Measurements from ENCODE around the gene KISS1R.

Gene KISS1R

DNA sequence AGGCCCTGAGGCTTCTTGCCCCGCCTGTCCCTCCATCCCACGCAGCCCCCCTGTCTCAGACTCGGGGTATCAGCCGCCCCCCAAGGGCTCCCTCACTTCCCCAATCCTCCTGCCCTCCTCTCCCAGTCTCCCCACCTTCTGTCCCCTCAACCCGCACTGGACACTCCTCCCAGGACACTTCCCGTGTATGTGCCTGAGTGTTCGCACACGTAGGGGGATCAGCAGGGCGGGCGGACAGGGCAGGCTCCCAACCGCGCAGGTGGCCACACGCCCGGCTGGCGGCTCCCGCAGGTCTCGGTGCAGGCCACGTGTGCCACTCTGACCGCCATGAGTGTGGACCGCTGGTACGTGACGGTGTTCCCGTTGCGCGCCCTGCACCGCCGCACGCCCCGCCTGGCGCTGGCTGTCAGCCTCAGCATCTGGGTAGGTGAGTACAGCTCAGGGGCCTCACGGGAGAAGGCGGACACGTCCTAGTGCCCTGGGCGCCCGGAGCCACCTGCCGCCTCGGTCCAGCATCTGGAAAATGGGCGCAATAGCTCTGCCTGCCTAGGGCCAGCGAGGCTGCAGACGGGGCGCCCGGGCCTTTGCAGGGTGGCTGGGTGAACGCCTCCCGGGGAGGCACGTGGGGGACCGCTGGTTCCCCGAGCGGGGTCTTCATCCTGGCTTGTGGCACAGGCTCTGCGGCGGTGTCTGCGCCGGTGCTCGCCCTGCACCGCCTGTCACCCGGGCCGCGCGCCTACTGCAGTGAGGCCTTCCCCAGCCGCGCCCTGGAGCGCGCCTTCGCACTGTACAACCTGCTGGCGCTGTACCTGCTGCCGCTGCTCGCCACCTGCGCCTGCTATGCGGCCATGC, 2.3 kb downstream of the KISS1R start:
- no peak for DNase-seq (ENCODE audit: low read depth in 2 of 3, low spot score in 1 of 3)

DNA sequence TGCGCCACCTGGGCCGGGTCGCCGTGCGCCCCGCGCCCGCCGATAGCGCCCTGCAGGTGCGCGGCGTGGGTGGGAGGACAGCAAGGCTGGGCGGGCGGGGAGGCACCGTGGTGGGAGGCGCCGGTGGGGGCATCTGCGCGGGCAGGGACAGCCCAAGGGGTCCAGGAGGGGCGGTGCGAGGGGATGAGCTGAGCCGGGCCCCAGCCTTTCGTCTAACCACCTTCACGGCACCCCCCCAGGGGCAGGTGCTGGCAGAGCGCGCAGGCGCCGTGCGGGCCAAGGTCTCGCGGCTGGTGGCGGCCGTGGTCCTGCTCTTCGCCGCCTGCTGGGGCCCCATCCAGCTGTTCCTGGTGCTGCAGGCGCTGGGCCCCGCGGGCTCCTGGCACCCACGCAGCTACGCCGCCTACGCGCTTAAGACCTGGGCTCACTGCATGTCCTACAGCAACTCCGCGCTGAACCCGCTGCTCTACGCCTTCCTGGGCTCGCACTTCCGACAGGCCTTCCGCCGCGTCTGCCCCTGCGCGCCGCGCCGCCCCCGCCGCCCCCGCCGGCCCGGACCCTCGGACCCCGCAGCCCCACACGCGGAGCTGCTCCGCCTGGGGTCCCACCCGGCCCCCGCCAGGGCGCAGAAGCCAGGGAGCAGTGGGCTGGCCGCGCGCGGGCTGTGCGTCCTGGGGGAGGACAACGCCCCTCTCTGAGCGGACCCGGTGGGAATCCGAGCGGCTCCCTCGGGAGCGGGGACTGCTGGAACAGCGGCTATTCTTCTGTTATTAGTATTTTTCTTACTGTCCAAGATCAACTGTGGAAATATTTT, 3.1 kb downstream of the KISS1R start:
- DNase-seq (ENCODE audit: low read depth in 2 of 3, low spot score in 1 of 3): no peak

DNA sequence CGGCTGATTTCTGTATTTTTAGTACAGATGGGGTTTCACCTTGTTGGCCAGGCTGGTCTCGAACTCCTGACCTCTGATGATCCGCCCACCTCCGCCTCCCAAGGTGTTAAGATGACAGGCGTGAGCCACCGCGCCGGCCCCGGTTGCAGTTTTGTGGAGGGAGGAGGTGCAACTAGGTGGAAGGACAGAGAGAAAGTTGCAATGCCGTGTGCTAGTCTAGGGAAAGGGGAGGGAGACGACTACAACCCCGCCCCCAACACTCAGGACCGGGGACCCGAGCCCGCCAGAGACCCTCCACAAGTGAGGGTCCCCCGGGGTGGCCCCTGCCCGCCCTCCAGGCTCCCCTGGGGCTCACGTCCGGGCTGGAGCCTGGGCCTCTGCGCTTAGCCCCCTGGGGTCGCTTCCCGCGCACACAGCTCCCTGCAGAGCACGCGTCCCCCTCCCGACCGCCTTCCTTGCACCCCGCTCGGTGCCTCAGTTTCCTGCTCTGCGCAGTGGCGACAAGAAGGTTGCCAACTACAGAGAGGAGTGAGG, 7.5 kb downstream of the KISS1R start:
- no peak for DNase-seq (ENCODE audit: low read depth in 2 of 3, low spot score in 1 of 3)

DNA sequence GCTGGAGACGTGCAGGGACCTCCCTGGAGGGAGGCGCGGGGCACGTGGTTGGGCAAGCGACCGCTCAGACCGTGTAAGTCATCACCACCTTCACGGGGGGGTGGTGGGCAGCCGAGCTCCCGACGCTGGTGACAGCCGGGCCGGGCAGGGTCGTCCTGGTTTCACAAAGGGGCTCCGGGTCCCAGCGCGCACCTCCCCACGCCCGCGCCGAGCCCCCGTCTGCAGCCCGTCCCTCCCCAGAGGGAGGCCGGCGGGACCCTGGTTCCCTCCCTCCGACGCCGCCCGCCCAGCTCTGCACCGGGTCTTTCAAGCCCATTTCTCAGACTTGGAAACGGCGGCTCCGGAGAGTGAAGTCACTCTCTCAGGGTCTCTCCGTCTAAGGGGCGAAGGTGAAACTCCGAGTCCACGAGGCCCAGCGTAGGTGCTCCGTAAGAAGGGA, 8.0 kb downstream of the KISS1R start:
- DNase-seq (ENCODE audit: low read depth in 2 of 3, low spot score in 1 of 3): no peak

DNA sequence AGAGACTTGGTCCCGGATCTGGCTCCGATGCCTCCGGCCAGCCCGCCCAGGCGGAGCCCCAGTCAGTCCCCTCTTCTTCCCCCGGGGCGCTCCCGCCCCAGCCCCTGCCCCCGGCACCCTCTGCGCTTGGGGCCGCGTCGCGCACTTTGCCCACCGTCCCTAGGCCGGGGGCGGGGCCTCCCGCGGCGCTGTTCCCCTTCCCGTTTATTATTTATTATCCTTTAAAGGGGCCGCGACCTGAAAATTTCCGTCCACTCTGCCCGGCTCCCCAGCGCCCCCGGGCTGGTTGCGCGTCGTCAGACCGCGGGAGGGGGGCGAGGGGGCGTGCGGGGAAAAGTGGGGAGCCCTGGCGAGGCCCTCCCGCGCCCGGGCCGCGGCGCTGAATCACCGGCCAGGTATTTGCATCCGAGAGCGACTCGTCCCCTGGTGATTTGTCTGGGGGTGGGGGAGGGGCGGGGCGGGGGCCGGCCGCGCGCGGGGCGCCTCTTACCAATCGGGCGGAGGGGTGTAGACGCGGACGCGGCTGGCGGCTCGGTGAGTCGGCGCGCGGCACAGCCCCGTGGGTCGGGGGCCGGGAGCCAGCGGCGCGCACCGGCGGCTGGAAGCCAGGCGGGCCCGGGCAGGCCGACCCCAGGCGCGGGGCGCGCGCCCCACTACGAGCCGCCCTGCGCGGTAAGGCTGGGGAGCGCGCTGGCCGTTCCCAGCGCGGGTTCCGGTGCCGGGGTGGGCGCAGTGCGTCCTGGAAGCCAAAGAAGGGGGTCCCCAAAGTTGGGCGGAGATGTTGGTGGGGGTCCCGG, 8.6 kb downstream of the KISS1R start, which contains the start of gene ARID3A:
ARID3A (plus strand) TSS at position 510 of the 797 bp plus-strand sequence. CDS start 3,494 bp downstream, outside the sequence.
- peak in 2 of 3 donors; percentile 62 to 70 for DNase-seq (ENCODE audit: low read depth in 2 of 3, low spot score in 1 of 3)

DNA sequence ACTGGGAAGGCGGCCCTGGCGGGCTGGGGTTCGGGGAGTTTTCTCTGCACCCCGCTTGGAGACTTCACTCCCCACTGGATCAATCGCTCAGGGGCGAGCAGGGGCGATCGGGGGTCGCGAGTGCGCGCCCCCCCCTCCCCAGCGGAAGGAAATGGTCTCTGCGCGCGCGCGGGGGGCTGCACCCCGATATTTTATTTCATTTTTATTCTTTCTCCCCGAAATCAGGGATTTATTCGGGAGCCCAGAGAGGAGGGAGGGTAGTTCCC, 9.1 kb downstream of the KISS1R start:
- no peak for DNase-seq (ENCODE audit: low read depth in 2 of 3, low spot score in 1 of 3)

DNA sequence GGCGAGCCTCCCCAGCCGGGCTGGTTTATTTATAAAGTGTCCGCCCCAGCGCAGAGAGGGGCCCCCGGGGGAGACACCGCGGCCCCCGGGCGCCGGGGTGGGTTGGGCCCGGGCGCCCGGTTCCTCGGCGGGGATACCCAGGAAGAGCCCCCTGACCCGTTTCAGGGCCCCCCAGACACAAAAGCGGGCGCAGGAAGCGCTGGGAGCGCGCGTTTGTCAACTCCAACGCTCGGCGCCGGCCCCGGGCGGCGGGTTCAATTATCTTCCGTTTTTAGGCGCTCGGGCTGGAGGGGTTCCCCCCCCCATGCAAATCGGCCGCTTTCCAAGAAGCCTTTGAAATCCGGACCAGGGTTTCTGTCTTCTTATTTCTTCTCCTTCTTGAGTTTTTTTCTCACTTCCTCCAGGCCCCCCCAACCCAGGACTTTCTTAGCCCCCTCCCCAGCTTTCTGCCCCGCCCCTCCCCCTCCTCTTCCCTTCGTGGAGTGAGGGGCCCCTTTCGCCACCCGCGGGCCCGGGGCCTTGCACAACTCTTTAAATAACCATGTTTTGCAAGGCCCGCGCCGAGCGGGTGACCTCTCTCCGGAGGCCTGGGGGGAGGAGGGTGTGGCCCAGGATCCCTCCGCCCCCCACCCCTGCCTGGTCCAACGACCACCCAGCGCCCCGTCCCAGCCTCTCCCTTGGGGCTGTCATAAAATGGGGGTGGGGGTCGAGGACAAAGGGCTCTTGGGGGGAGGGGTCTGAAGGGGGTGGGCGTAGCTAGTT, 9.6 kb downstream of the KISS1R start:
- no peak for DNase-seq (ENCODE audit: low read depth in 2 of 3, low spot score in 1 of 3)

DNA sequence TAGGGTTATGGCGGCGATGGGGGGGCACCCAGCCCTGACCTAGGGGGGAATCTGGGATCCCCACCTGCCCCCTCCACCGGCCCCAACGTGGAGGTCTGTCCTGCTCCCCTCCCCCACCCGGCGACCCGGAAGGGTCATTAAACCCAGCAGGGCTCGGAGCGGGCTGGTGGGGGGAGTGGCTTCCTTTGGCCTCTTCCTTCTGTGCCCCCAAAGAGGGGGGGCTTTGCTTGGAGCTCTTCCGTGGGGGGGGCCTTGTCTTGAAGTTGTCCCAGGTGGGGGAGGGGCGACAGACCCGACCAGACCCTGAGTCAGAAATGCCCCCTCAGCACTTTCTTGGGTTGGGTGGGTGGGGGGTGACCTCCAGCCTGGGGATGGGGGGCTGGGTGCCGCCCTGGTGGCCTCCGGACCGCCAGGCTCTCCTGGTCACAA, 10.2 kb downstream of the KISS1R start:
- DNase-seq (ENCODE audit: low read depth in 2 of 3, low spot score in 1 of 3): no peak

DNA sequence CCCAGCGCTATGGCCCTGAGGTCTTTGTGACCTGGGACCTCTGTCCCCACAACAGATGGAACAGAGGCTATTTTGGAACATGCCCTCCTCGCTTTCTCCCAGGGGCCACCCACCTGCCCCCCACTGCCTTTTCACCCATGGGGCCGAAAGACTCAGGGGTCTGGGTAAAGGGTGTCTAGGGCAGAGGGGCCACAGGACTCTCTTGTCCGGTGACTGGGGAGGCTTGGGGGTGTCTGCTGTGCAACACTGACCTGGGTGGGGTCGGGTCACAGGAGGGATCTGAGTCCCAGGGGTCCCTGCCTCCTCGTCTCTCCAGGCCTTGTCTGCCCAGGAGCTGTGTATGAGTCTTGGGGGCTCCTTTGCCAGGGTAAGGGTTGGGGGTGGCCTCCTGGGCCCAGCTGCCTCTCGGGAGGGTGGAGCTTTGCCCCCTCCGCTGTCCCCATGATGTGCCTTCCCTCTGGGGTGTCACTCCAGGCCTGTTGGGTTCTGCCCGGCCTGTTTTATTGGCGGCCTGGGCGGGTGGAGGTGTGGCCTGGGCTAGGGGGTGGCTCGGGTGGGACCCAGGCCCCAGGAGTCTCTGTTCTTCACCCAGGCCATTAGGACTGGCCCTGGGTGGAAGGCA, 10.8 kb downstream of the KISS1R start:
- DNase-seq (ENCODE audit: low read depth in 2 of 3, low spot score in 1 of 3): no peak

DNA sequence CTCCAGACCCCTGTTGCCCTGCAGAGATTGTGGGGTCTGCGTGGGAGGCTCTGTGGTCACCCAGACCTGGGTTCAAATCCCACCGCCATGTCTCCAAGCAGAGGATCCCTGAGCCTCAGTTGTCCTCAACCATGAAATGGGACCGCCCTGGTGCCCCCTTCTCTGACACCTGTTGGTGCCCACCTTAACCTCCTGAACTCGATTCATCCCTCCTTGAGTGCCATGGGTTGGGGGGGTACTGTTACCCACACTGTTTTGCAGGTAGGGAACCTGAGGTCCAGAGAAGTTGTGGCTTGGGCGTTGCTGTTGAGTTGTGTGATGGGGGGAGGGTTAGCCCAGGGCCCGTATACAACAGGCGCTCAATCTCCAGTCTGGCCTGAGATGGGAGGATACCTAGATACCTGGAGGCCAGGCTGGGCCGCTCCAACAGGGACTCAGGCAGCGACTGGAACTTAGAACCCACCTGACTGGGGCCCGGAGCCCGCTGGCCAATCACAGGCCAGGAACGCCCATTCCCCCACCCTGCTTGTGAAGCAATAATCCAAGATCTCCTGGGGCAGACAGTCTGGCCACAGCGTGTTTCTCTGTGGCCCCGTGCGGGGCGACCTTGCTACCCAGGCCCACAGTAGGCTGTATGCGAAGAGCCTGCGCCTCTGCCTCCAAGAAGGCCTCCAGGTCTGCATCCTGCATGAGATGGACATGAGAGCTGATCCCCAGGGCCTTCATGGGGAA, 11.5 kb downstream of the KISS1R start:
- no peak for DNase-seq (ENCODE audit: low read depth in 2 of 3, low spot score in 1 of 3)

DNA sequence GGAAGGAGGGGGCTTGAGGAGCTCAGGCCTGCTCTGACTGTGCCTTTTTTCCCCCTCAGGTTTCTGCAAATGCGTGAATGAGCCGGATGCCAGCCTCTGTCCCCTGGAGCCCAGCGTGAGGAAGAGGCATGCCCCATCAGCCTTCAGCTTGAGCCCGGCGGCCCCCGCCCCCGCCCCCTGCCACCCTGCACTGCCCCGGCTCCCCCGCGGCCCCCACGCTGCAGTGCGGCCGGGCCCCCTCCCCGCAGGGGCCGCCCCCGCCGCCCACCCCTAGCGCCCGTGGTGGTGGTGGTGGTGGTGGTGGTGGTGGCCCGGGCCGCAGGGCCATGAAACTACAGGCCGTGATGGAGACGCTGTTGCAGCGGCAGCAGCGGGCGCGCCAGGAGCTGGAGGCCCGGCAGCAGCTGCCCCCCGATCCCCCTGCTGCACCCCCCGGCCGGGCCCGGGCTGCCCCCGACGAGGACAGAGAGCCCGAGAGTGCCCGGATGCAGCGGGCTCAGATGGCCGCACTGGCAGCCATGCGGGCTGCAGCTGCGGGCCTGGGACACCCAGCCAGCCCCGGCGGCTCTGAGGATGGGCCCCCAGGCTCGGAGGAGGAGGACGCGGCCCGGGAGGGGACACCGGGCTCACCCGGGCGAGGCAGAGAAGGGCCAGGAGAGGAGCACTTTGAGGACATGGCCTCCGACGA, 12.2 kb downstream of the KISS1R start:
- DNase-seq (ENCODE audit: low read depth in 2 of 3, low spot score in 1 of 3): no peak

DNA sequence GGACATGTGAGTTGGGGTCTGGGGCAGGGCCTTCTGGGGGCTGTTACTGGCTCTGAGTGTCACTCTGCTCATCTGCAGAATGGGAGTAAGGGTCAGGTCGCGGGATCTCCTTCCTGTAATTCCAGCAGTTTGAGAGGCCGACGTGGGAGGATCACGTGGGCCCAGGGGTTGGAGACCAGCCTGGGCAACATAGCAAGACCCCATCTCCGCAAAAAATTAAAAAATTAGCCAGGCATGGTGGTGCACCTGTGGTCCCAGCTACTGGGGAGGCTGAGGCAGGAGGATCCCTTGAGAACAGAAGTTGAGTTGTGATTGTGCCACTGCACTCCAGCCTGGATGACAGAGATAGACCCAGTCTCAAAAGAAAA, 12.7 kb downstream of the KISS1R start:
- no peak for DNase-seq (ENCODE audit: low read depth in 2 of 3, low spot score in 1 of 3)

DNA sequence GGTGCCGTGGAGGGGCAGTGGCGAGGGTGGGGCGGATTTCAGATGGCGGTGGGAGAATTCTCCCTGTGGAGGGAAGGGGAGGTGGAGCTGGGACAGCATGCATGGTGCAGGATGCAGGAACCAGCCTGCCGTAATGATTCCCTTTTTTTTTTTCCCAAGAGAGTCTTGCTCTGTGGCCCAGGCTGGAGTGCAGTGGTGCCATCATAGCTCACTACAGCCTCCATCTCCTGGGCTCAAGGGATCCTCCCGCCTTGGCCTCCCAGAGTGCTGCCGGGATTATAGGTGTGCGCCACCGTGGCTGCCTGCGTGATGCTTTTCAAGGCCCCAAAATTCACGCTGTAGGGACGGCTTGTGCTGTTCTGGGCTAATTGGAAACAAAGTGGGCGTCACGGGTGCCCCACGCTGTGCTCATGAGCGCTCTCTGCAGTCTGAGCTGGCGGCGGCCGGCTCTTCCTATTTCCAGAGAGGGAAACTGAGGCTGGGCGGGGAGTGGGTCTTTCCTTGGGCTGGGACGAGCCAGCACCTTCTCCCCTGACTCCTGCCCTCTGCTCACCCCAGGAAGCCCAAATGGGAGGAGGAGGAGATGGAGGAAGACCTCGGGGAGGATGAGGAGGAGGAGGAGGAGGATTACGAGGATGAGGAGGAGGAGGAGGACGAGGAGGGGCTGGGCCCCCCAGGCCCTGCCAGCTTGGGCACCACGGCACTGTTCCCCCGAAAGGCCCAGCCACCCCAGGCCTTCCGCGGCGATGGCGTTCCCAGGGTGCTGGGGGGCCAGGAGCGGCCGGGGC, 14.9 kb downstream of the KISS1R start:
- DNase-seq (ENCODE audit: low read depth in 2 of 3, low spot score in 1 of 3): no peak

DNA sequence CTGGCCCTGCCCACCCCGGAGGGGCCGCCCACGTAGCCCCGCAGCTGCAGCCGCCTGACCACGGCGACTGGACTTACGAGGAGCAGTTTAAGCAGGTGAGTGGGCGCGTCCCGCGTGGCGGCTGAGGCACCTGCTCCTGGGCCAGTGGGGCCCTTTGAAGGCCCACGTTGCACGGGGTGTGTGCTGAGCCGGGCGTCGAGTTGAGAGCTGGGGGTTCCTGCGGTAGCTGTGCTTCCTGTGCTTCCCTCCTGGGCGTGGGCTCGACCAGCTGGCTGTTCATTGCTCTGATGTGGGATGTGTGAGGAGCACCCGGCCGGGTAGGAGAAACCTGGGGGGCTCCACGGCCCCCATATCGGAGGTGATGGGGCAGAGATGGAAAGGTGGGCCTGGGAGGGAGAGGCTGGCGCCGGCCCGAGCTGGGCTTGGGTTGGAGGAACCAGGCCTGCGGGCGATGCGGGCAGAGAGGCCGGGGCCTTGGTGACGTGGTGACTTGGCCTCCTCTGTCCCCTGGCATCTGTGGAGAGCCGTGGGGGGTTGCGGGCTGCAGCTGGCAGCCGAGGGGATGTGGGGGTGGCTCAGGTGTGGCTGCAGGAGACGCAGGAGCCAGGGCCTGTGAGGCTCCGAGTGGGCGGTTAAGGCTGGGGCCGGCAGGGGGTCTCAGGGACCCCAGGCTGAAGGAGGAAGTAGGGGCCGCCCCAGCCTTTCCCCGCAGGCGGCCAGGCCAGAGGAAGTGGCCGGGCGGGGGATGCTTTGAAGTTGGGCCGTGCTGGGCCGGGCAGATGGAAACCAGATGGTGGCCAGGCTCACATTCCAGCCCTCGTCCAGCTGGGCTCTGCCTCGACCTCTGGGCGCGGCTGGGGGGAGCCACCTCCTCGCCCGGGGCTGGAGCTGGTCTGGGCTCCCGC, 15.8 kb downstream of the KISS1R start:
- DNase-seq (ENCODE audit: low read depth in 2 of 3, low spot score in 1 of 3): no peak

DNA sequence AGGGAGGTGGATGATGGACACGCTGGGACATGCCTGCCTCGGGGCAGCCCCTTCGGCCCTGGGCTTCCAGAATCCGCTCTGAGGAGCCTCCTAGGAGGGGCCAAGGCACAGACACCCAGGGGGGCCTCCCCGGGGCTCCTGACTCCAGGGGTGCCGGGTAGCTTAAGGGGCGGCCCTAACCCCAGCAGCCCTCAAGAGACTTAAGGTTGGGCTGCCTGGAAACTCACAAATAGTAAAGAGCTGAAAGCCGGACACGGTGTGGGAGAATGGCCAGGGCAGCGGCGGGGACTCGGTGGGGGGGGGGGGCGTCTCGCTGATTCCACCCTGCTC, 16.4 kb downstream of the KISS1R start:
- DNase-seq (ENCODE audit: low read depth in 2 of 3, low spot score in 1 of 3): no peak

DNA sequence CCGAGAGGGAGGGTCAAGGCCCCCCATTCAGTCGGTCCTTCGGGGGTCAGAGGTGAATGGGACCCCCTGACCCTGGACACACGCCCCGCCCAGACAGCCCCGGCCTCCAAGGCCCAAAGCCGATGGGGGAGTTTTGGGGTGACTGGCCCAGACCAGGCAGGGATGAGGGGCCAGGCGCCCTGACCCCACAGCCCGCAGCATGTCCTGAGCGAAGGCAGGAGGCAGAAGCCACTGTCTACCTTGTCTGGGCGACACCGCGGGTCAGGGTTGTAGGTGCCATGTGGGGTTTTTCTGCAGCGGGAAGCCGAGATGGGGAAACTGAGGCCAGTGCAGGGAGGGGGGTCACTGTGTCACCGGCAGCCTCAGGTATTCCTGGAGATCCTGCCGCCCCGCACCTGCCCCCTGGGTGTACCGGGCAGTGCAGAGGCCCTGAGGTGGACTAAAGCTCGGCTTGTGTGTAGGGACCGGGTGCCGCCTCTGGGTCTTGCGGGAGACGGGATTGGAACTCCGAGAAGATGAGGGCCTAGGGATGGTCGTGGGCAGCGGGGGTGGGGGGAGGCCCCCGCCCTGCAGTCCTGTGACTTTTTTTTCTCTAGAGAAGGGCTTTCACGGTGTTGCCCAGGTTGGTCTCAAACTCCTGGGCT, 17.2 kb downstream of the KISS1R start:
- no peak for DNase-seq (ENCODE audit: low read depth in 2 of 3, low spot score in 1 of 3)

All from stimulated activated CD4-positive, alpha-beta T cell treated with anti-CD3 and anti-CD28 coated beads, Interleukin-12 subunit alpha, Interleukin-12 subunit beta, amount 100 ng/mL, for 48 hours (primary cell).